ENCODE measurements around the gene PCAT6.

The PCAT6 gene

DNA sequence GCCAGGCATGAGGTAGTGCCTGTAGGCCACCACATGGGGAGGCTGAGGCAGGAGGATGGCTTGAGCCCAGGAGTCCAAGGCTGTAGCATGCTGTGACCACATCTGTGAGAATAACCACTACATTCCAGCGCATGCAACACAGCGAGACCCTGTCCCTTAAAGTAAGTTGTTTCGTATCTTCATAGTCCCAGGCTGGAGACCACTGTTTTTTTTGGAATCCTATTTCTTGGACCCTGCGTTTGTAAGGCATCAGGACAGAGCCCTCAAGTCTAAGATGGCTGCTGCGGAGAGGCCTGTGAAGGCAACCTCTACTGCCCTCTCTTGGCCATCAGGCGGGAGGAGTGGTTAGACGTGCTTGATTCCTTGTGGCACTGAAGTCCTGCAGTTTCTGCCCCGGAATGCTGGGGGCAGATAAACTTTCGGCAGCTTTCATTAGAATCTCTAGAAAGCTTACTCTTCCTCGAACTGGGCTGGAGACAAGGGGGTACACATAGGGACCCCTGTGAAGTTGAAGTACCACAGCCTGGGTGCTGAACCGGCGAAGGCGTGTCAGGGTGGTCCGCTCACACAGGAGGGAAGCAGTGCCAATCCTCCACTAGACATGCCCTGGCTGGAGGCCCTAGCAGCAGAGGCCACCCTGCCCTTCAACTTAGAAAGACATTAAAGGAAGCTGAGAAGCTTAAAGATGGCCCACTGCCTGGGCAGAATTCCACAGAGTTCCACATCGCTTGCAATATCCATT is 41.6 kb downstream of the PCAT6 start:
- DNase-seq, result no peak

DNA sequence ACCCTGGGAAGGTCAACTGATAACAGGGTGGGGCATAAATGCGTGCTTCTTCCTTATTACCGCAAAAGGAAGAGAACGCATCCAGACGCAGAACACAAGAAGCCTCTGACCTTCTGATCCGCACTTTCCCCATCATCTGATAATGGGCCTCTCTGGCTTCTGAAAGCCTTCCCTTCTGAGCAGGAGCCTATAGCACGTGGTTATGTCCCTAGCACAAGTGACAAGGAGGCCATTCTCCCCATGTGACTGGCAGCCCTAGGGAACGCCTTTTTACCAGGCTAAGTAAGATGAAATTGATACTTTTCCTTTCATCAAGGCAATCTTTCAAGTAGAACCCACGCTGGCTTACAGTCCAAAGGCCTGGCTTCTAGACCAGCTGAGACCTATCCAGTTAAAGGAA is 44.0 kb downstream of the PCAT6 start:
- no peak for DNase-seq

DNA sequence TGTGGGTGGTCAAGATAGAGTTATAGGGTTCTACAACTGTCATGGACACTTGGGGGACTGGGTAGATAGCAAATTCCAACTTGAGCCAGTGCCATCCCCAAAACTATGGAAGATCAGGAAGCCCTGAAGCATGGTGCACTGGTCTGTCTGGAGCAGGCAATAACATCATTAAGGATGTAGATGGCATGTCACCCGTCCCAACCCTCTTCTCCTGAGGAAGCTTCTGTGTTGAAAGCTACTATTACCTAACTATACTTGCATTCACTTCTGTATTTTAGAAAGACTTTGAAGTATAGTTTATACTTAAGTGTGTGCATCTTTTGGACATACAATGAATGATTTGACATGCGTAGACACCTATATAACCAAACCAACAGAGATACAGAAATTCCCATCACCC is 45.3 kb downstream of the PCAT6 start:
- DNase-seq, result no peak

DNA sequence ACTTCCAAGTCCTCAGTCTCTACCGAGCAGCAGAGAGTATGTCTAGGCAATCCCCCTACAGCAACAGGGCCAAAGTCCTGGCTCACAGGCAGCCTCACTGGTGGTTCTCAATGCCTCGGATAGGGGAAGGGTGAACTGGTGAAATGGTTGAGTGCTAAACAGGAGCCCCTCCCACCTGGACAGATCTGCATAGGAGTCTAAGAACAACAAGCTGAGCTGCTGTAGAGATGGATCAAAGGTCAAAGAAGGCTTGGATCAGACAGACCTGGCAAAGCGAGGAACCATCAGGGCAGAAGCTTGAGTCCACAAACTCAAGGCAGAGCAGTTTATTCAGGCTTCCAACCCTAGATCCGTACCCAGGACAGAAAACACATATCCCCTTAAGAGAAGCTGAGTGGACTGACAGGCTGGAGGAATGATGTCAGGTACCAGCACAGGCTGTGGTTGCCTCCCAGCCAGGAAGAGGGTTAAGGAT is 46.4 kb downstream of the PCAT6 start:
- DNase-seq, result no peak

DNA sequence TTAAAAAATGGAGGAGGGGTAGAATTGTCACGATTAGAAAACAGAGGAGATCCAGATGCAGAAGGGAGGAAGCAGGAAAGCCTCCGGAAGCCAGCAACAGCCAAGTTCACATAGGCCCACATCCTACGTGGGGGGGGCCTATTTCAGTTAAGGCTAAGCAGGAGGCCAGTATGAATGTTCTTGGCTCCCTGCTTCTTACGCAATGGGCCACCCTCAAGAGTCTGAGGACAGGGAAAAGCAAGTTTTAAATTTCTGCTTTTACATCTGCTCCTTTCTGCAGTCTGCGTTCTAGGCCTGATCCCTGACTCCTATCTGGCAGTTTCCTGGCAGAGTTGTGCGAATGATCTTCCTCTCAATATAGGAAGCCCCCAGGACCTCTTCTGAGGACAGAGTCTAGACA is 47.6 kb downstream of the PCAT6 start:
- no peak for DNase-seq

DNA sequence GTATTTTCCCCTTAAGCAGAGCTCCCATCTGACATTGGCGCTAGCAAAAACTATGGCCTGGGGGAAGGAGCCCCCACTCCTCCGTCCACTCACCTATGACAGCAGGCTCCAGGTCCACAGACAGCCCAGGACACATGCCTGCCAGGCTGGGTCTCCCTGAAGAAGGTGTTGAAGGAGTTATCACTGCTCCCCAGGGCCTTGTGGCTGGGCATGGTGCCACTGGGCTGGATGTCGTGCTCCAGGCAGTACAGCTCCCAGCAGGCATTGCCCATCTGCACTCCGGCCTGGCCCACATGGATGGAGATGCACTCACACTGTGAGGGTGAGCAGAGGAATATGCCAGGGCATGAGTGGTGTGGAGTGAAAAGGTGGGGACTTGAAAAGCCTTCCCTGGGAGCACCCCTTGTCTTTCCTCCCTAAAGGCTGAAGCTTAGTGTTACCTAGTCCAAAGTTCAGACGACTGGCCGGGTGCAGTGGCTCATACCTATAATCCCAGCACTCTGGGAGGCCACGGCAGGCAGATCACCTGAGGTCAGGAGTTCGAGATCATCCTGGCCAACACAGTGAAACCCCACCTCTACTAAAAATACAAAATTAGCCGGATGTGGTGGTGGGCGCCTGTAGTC is 48.1 kb downstream of the PCAT6 start:
- no peak for DNase-seq

DNA sequence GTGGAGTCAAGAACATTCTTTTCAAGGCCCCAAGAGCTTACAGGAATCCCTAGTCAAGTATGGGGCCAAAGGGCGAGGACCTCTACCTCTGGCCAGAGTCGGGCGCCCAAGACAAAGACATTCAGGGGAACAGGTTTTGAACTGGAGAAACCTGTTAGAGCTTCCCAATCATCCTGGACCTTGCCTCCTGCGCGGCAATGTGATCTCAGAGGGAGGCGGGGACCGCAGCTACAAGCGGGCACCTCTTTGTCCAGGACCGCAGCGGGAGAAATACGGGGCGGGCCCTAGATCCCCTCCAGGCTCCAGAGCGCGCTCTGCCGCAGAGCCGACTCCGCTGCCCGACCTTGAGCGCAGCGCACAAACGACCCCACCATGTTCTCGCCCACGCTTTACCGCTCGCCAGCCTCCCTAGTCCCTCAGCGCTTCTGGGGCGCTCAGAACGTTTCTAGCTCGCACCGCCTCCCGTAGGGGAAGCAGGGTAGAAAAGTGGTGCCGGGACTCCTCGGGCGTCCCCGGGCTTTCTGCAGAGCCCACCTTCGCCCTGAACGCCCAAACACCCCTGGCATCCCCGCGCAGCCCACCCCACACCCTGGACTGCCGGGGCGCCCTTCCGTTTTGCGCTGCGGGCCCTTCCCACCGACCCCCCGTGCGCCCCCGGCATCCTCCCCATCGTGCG is 50.1 kb downstream of the PCAT6 start:
- peak; percentile 23 for DNase-seq
